HFFc6 (cell line): ENCODE data around the gene ANAPC1. TPM values are rescaled to one million over a fixed set of nuclear protein-coding genes. Genes with fewer than 3 reads are reported as not detected.
"Not testable (repeated sequence)": the region's sequence is repeated elsewhere in the genome, so short reads cannot be mapped to it uniquely, and the experiment has no call there.

Experiments used
- DNase-seq: peaks from one replicate; pipeline ENCODE4 v3.0.0-alpha.2; 2018
- H3K27ac Mint-ChIP-seq: 2 replicates; pipeline ENCODE4 v1.8.0; 2020; ENCODE audit warnings: mild to moderate bottlenecking, mixed read lengths
- H3K27me3 Mint-ChIP-seq: 2 replicates; pipeline ENCODE4 v1.8.0; 2021; ENCODE audit warnings: mild to moderate bottlenecking, moderate library complexity, mixed read lengths; ENCODE audit not compliant: insufficient read depth
- H3K36me3 Mint-ChIP-seq: 2 replicates; pipeline ENCODE4 v1.8.0; 2021; ENCODE audit warnings: low read depth, mixed read lengths
- H3K4me1 Mint-ChIP-seq: 2 replicates; pipeline ENCODE4 v1.8.0; 2020; ENCODE audit warnings: low read depth, mixed read lengths
- H3K4me3 Mint-ChIP-seq: 2 replicates; pipeline ENCODE4 v1.8.0; 2020; ENCODE audit warnings: mild to moderate bottlenecking, moderate library complexity, mixed read lengths
- H3K9me3 Mint-ChIP-seq: 2 replicates; pipeline ENCODE4 v1.8.0; 2020; ENCODE audit warnings: mild to moderate bottlenecking, mixed read lengths
- total RNA-seq, 6 experiments: library from RNA; stranded (reverse); fragmentation: NEBNext Ultra II Directional; extraction: Animal tissue kit (Norgen Biotek cat#: 25700); gene quantifications; 2 replicates in 1 of 6; 3 replicates in 5 of 6; pipeline ENCODE4 v1.2.3, GENCODE V29; 2021
- TF ChIP-seq, protein P1 (sequence below): fragments of 200-600 bp; sonication (generic); IDR thresholded peaks from 2 replicates; pipeline ENCODE4 v1.5.0; 2021; ENCODE audit warnings: antibody characterized with exemption, mild to moderate bottlenecking

The ANAPC1 gene
- total RNA-seq, 6 experiments from 2014 or later, result 30.6 to 42.8 (median 38.0) TPM

DNA sequence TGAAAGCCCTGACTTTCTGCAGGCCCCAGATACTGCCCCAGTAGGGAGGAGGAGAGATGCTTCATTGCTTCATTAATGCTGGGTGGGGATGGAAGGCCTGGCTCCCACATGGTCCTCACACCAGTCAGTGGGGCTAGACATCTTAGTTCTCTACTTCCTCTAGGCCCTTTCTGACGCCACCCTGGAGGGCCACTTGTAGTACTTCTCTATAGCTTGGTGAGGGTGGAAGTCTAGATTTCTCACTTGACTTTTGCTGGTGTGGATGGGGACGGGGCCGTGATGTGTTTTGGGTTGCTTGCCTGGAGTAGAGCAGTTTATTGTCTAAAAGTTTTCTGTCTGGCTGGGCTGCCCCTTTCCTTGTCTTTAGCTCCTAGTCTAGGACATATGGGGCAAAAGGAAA, 33.1 kb upstream of the ANAPC1 start:
- H3K9me3 Mint-ChIP-seq, result no peaks in the 10 kb centered on the region
- peaks cover 16% of the 10 kb centered on the region for H3K27me3 Mint-ChIP-seq
- H3K4me1 Mint-ChIP-seq, result peaks cover 14% of the 10 kb centered on the region
- H3K36me3 Mint-ChIP-seq, result no peaks in the 10 kb centered on the region
- TF ChIP-seq, protein P1, sequence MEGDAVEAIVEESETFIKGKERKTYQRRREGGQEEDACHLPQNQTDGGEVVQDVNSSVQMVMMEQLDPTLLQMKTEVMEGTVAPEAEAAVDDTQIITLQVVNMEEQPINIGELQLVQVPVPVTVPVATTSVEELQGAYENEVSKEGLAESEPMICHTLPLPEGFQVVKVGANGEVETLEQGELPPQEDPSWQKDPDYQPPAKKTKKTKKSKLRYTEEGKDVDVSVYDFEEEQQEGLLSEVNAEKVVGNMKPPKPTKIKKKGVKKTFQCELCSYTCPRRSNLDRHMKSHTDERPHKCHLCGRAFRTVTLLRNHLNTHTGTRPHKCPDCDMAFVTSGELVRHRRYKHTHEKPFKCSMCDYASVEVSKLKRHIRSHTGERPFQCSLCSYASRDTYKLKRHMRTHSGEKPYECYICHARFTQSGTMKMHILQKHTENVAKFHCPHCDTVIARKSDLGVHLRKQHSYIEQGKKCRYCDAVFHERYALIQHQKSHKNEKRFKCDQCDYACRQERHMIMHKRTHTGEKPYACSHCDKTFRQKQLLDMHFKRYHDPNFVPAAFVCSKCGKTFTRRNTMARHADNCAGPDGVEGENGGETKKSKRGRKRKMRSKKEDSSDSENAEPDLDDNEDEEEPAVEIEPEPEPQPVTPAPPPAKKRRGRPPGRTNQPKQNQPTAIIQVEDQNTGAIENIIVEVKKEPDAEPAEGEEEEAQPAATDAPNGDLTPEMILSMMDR, result no peak
- no peak overlapping the region for H3K27ac Mint-ChIP-seq
- H3K4me3 Mint-ChIP-seq, result no peak overlapping the region
- DNase-seq, result no peak

DNA sequence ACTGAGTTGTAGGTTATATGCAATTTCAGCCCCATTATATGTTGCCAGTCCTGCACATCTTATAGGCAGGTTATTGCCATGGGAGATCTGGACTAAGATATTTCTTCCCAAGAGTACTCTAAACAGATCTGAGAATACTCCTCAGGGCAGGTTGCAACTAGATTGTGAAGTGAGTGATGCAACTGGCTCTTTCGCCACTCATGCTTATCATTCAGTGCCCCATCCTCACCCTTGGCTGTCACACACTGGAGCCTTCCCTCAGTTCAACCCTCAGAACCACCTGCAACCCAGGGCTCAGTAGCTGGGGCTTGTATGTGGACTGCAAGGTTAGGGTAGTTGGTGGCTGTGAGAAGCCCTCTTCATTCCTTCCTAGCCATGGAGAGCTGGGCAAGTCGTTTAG, 28.6 kb upstream of the ANAPC1 start:
- no peak overlapping the region for H3K27ac Mint-ChIP-seq
- no peaks in the 10 kb centered on the region for H3K36me3 Mint-ChIP-seq
- DNase-seq, result no peak
- H3K4me1 Mint-ChIP-seq, result no peaks in the 10 kb centered on the region
- H3K27me3 Mint-ChIP-seq, result peaks cover 30% of the 10 kb centered on the region
- TF ChIP-seq, protein P1, result no peak
- no peaks in the 10 kb centered on the region for H3K9me3 Mint-ChIP-seq
- H3K4me3 Mint-ChIP-seq, result no peak overlapping the region

DNA sequence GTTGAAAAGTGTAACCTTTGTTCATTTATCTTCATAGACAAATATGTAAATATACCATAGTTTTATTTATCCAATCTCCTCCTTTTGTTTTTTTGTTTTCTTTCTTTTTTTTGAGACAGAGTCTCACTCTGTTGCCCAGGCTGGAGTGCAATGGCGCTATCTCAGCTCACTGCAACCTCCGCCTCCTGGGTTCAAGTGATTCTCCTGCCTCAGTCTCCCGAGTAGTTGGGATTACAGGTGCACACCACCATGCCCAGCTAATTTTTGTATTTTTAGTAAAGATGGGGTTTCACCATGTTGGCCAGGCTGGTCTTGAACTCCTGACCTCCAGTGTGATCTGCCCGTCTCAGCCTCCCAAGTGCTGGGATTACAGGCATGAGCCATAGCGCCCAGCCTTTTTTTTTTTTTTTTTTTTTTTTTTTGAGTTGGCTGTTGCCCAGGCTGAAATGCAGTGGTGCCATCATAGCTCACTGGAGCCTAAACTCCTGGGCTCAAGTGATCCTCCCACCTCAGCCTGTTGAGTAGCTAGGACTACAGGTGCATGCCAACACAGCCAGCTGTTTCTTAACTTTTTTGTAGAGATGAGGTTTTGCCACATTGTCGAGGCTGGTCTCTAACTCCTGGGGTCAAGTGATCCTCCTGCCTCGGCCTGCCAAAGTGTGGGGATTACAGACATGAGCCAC, 27.4 kb upstream of the ANAPC1 start:
- H3K27ac Mint-ChIP-seq, H3K4me1 Mint-ChIP-seq, H3K4me3 Mint-ChIP-seq, H3K9me3 Mint-ChIP-seq, DNase-seq, H3K36me3 Mint-ChIP-seq: not testable (repeated sequence)
- H3K27me3 Mint-ChIP-seq, result peaks cover 34% of the 10 kb centered on the region

DNA sequence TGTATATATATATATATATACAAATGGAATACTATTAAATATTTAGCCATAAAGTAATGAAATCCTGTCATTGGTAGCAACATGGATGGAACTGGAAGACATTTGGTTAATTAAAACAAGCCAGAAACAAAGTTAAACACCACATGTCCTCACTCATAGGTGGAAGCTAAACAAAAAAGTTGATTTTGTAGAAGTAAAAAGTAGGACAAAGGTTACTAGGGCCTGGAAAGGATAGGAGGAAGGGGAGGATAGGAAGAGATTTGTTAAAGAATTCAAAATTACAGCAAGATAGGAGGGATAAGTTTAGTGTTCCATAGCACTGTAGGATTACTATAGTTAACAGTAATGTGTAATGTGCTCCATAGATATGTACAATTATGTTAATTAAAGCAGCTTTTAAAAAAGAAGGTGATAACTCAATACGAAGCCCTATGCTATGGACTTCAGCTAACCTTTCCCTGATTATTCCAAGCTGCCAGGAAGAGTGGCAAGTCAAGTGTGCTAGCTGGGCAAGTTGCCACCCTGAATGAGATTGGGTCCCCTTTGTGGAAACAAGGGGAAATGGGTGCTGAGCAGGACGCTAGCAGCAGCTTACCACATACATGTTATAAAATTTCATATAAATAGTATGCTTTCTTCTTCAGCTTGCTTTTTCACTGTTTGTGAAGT, 26.8 kb upstream of the ANAPC1 start:
- no peak overlapping the region for H3K4me3 Mint-ChIP-seq
- TF ChIP-seq, protein P1, result no peak
- peaks cover 34% of the 10 kb centered on the region for H3K27me3 Mint-ChIP-seq
- H3K27ac Mint-ChIP-seq, result no peak overlapping the region
- DNase-seq, result no peak
- peaks cover 9% of the 10 kb centered on the region for H3K4me1 Mint-ChIP-seq
- no peaks in the 10 kb centered on the region for H3K9me3 Mint-ChIP-seq
- H3K36me3 Mint-ChIP-seq, result no peaks in the 10 kb centered on the region

DNA sequence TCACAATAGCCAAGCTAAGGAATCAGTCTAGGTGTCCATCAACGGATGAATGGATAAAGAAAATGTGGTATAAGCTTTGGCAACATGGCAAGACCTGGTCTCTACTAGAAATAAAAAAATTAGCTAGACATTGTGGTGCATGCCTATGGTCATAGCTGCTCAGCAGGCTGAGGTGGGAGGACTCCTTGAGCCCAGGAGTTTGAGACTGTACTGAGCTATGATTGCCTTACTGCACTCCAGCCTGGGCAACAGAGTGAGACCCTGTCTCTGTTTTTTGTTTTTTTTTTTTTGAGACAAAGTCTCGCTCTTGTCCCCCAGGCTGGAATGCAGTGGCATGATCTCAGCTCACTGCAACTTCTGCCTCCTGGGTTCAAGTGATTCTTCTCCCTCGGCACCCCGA, 26.0 kb upstream of the ANAPC1 start:
- not testable (repeated sequence) for H3K4me3 Mint-ChIP-seq, H3K4me1 Mint-ChIP-seq, H3K9me3 Mint-ChIP-seq, H3K36me3 Mint-ChIP-seq, DNase-seq, H3K27ac Mint-ChIP-seq
- peaks cover 31% of the 10 kb centered on the region for H3K27me3 Mint-ChIP-seq

DNA sequence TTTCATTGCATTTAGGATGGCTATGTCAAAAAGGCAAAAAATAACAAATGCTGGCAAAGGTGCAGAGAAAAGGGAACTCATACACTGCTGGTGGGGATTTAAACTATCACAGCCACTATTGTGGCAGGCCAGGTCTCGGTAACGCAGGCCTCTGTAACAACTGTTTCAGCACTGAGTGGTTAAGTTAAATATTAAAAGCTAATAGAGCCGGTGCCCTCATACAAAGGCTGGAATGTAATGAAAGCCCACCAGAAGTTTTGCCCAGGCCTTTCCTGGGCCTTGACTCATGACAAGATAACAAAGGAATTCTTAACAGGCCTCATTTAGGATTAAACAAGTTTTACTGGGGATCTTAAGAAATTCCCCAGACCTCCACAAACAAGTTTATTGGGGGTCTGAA, 25.1 kb upstream of the ANAPC1 start:
- Mint-ChIP-seq H3K27me3 (peaks cover 30% of the 10 kb centered on the region), H3K27ac (no peak overlapping the region), H3K36me3 (no peaks in the 10 kb centered on the region), H3K9me3 (no peaks in the 10 kb centered on the region), H3K4me3 (no peak overlapping the region), H3K4me1 (peaks cover 9% of the 10 kb centered on the region)
- DNase-seq, result no peak
- TF ChIP-seq, protein P1, result no peak
